Germinal center (tissue), 1 donor: ENCODE data around the gene ZNF479.
"Not testable (repeated sequence)": the region's sequence is repeated elsewhere in the genome, so short reads cannot be mapped to it uniquely, and the experiment has no call there.

Source experiments
- DNase-seq: peaks from one replicate; pipeline ENCODE4 v3.0.0; 2012; ENCODE audit warnings: mixed read lengths, low spot score

Gene ZNF479

DNA sequence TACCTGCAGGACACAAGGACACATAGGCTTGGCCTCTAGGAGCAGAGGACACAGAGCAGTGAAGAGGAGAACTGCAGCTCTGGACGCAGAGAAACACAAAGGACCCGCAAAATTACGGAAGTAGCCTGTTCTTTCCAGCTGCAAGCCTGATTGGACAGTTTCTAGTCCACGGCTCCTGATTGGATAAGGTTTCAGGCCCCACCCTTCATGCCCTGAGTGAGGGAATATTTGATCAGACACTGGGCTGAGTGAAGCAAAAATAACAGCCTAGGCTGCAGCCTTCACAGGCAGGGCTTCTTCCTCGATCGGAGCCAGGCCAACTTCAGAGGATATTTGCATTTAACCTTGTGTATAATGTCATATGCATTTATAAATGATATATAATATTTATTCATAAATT lies at the start of gene ZNF479:
Gene ZNF479 (minus strand): TSS at position 101 of the 400 bp plus-strand sequence. CDS start 112 bp downstream, outside the sequence.
- not testable (repeated sequence) for DNase-seq

DNA sequence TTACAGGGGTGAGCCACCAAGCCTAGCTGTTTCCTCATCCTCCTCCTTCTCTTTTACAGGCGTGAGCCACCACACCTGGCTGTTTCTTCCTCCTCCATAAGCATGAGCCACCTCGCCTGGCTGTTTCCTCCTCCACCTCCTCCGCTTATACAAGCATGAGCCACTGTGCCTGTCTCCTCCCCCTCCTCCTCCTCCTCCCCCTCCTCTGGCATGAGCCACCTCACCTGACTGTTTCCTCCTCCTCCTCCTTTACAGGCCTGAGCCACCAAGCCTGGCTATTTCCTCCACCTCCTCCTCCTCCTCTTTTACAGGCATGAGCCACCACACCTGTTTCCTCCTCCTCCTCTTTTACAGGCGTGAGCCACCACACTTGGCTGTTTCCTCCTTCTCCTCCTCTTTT lies 49.8 kb upstream of the ZNF479 start:
- DNase-seq, result no peak

DNA sequence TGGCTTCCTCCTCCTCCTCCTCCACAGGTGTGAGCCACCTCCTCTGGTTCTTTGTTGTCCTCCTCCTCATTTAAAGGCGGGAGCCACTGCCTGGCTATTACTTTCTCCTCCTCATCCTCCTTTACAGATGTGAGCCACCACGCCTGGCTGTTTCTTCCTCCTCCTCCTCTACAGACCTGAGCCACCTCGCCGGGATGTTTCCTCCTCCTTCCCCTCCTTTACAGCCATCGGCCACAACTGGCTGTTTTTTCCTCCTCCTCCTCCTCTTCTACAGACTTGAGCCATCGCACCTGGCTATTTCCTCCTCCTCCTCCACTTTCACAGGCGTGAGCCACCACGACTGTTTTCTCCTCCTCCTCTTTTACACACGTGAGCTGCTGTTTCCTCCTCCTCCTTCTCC lies 49.0 kb upstream of the ZNF479 start:
- DNase-seq, result no peak

DNA sequence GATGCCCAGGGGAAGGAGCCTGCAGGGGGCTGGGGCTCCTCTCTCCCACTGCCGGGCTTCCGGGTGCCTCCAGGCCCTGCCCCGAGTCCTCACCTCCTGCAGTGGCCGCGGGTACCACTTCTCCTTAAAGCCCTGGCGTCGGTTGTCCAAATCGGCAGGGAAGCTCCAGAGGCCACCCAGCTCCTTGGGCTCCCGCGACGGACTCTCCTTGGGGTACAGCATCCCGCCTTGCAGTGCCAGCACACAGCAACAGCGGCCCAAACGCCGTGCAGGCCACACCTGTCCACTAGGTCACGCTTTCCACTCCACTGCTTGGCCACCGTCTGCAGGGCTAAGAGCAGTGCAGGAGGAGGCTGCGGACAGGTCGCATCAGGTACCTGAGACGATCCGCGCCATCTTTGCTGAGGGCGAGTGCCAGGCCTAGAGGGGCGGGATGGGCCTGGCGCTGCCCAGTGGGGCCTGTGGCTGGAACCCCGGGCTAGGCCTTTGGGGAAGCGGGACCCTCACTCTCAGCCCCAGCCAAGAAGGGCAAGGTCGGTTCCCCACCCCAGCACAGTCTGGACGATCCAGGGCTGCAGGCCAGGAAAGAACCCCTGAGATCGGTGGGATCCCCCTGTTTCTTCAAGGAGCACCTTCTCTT lies 47.7 kb upstream of the ZNF479 start:
- DNase-seq, result no peak

DNA sequence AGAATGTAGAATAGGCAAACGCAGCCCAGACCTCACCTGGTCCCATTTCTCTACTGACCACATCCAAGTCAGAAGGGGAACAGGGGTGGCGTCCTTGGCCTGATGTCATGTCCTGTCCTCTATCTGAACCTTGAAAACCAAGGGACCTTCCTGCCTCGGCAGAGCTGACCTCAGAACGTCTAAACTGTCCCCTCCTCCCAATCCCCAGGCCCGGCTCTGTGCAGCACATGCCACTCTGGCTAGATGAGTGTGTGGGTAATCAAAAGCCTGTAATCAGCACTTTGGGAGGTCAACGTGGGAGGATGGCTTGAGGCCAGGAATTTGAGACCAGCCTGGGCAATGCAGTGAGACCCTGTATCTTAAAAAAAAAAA lies 46.5 kb upstream of the ZNF479 start:
- no peak for DNase-seq

DNA sequence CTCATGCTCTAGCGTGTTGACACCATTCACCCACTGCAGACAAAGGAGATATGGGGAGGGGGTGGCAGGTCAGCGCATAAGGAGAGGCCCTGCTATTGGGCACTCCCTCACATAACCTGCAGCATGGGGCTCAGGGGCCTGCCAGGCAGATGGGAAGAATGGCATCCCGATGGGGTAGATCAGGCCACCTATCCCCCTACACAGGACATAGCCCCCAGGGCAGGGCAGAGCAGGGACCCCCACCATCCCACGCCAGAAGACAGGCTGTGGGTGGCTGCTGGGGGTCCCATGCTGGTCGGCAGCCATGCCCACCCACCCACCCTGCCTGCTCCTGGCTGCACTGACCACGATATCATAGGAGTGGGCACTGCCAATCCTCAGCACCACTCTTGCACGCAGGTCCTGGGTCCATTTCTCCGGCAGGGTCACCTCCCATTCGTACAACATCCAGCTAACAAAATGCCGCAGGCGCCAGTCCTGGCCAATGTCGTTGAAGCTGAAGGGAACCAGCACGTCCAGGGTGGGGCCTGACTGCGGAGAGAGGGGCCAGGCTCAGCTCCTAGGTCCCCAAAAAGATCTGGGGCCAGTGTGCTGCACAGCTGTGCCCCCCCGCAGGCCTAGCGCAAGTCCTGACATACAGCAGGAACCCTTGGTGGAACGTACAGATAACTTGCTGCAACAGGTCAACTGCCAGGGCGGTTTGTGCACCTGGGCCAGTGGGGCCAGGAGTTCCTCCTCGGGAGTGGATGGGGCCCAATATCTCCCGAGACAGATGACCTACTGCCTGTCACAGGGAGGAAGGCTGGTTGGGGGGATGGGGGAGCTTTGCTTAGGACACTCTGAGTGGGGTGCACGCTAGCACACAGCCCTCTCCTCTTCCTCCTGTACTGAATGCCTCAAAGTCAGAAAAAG lies 45.9 kb upstream of the ZNF479 start:
- DNase-seq, result no peak

DNA sequence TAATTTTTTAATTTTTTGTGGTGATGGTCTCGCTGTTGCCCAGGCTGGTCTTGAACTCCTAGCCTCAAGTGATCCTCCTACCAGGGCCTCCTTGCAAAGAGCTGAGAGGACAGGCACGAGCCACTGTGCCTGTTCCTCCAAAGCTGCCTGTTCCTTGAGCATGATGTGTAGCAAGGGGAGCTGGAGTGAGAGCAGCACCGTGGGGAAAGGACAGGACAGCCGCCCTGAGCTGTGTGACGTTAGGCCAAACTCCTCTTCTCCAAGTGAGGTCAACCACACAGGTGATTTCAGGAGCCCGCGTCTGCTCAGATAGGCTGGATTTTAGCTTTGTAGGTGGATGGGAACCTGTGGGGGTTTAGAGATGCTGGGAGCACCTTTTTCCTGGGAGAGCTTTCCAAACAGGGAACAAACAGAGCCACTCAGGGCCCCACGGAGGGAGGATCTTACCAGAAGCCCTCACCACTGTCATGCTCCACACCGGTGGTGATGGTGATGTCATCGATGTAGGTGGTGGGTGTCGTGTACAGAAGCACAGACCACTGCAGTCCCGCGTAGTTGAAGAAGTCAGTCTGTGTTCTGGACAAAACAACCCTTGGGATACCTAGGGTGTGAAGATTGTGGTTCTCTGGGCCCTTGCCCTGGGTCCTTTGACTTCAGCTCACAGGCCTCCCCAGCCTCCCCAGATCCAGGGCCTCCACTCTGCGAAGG lies 44.8 kb upstream of the ZNF479 start:
- DNase-seq, result no peak

DNA sequence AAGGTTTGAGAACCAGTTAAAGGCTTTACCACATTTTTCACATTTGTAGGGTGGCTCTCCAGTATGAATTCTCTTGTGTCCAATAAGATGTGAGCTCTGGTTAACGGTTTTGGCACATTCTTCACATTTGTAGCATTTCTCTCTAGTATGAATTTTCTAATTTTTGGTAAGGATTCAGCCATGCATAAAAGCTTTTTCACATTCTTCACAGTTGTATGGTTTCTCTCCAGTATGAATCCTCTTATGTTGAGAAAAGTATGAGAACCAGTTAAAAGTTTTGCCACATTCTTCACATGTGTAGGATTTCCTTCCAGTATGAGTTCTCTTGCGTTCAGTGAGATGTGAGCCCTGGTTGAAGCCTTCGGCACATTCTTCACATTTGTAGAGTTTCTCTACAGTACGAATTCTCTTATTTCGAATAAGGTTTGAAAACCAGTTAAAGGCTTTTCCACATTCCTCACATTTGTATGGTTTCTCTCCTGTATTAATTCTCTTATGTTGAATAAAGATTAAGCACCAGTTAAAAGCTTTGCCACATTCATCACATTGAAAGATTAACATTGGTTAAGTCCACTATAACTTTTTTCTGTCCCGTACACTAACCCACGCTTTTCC lies 33.2 kb upstream of the ZNF479 start:
- no peak for DNase-seq

DNA sequence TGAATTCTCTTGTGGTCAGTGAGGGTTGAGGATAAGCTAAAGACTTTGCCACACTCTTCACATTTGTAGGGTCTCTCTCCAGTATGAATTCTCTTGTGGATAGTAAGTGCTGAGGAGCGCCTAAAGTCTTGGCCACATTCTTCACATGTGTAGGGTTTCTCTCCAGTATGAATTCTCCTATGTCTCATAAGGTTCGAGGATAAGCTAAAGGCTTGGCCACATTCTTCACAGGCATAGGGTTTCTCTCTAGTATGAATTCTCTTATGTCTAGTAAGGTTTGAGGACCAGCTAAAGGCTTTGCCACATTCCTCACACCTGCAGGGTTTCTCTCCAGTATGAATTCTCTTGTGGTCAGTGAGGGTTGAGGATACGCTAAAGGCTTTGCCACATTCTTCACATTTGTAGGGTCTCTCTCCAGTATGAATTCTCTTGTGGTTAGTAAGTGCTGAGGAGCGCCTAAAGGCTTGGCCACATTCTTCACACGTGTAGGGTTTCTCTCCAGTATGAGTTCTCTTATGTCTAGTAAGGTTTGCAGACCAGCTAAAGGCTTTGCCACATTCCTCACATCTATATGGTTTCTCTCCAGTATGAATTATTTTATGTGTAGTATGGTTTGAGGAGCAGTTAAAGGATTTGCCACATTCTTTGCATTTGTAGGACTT lies 12.0 kb downstream of the ZNF479 start:
- not testable (repeated sequence) for DNase-seq
